HepG2 (cell line): Measurements from ENCODE around the gene XPNPEP1. TPM values are rescaled to one million over a fixed set of nuclear protein-coding genes. Genes with fewer than 3 reads are reported as not detected.

ENCODE experiments used
- ATAC-seq: fragments of 200-7000 bp; cut with Tn5 transposase; 3 replicates; pipeline ENCODE4 v1.9.1; 2020; ENCODE audit warnings: mild to moderate bottlenecking, moderate library complexity
- BruUV-seq: library from RNA; stranded (reverse); fragments of 400-500 nt; replicated peaks from 2 replicates; lab custom pipeline; 2021; lab: Mats Ljungman, UMichigan
- CTCF ChIA-PET: fragments of 300-600 bp; formaldehyde crosslinking; extraction: SDS; loops from one replicate; lab custom pipeline; 2021; ENCODE audit warnings: low total read pairs, inconsistent platforms, low intra/inter-chr PET ratio; lab: Yijun Ruan, JAX
- POLR2A ChIA-PET: fragments of 350-600 bp; sonication (Branson Sonifier 250); formaldehyde crosslinking; loops from one replicate; lab custom pipeline; 2020; ENCODE audit warnings: antibody characterized with exemption, inconsistent platforms; lab: Yijun Ruan, JAX
- DNase-seq: peaks from one replicate; pipeline ENCODE4 v3.0.0-alpha.2; 2015; ENCODE audit warnings: low spot score
- FAIRE-seq: peaks from 3 replicates; lab custom pipeline; 2011; peaks lifted over from hg19 to GRCh38; lab: Jason Lieb, UNC
- H2AFZ ChIP-seq: one replicate; pipeline ENCODE4 v1.6.1; 2011; ENCODE audit warnings: low read length, inconsistent platforms
- H3K27ac ChIP-seq: fragments of 300-600 bp; 3 replicates; pipeline ENCODE4 v1.8.0; 2011; ENCODE audit warnings: mixed run types, mild to moderate bottlenecking, mixed read lengths, low read length, inconsistent platforms; ENCODE audit not compliant: insufficient read depth; ENCODE audit errors: extremely low read length
- H3K27me3 ChIP-seq, 2 experiments: fragments of 200-600 bp in 1 of 2; 2 replicates in 1 of 2; 3 replicates in 1 of 2; pipeline versions ENCODE4 v1.6.0 to v1.8.0; 2011; ENCODE audit warnings: low read length in 2 of 2, mild to moderate bottlenecking in 2 of 2, moderate library complexity in 2 of 2, inconsistent platforms in 1 of 2; ENCODE audit not compliant: insufficient read depth in 2 of 2, control insufficient read depth in 1 of 2
- H3K36me3 ChIP-seq, 2 experiments: fragments of 200-600 bp in 1 of 2; replicated peaks in 1 of 2; 2 replicates in 1 of 2; 3 replicates in 1 of 2; pipeline versions ENCODE4 v1.5.1 to v1.8.0; 2011; ENCODE audit warnings: low read length in 2 of 2, inconsistent platforms in 1 of 2; ENCODE audit not compliant: insufficient read depth in 2 of 2, control insufficient read depth in 1 of 2
- H3K4me1 ChIP-seq: 2 replicates; pipeline ENCODE4 v1.5.1; 2012; ENCODE audit warnings: low read length, inconsistent platforms; ENCODE audit not compliant: insufficient read depth
- H3K4me2 ChIP-seq: 2 replicates; pipeline ENCODE4 v1.6.0; 2011; ENCODE audit warnings: low read depth, low read length, inconsistent platforms
- H3K4me3 ChIP-seq, 3 experiments: fragments of 200-600 bp in 1 of 3; sonication (generic), shearing (Covaris generic) in 1 of 3; replicated peaks in 1 of 3; 2 replicates each; pipeline ENCODE4 v1.5.1; 2011 to 2016; ENCODE audit warnings: low read length in 3 of 3, inconsistent platforms in 2 of 3, low read depth in 2 of 3, mild to moderate bottlenecking in 2 of 3, control low read depth in 1 of 3, mixed read lengths in 1 of 3; ENCODE audit not compliant: insufficient read depth in 1 of 3
- H3K79me2 ChIP-seq: one replicate; pipeline ENCODE4 v1.6.1; 2011; ENCODE audit warnings: low read length, inconsistent platforms; ENCODE audit not compliant: insufficient read depth
- H3K9ac ChIP-seq: 2 replicates; pipeline ENCODE4 v1.6.0; 2011; ENCODE audit warnings: mild to moderate bottlenecking, low read depth, low read length, inconsistent platforms; ENCODE audit not compliant: insufficient read depth
- H3K9me3 ChIP-seq: 2 replicates; pipeline ENCODE4 v1.5.1; 2012; ENCODE audit warnings: mild to moderate bottlenecking, low read length
- H4K20me1 ChIP-seq: 2 replicates; pipeline ENCODE4 v1.6.0; 2011; ENCODE audit warnings: inconsistent platforms, mild to moderate bottlenecking, low read length, moderate library complexity; ENCODE audit not compliant: insufficient read depth
- BRCA1 ChIP-seq: sonication (generic); formaldehyde crosslinking; IDR thresholded peaks from 2 replicates; pipeline ENCODE4 v1.4.0; 2020; ENCODE audit warnings: missing genetic modification reagents
- FOSL2 ChIP-seq: sonication (generic); formaldehyde crosslinking; IDR thresholded peaks from 2 replicates; pipeline ENCODE4 v1.4.0; 2020; ENCODE audit warnings: missing genetic modification reagents
- FOXM1 ChIP-seq: sonication (generic); formaldehyde crosslinking; IDR thresholded peaks from 2 replicates; pipeline ENCODE4 v1.5.0; 2020; ENCODE audit warnings: missing genetic modification reagents
- KDM1A ChIP-seq: IDR thresholded peaks from 2 replicates; pipeline ENCODE4 v1.6.1; 2016; ENCODE audit warnings: missing compliant biosample characterization
- MED13 ChIP-seq: sonication (generic); formaldehyde crosslinking; IDR thresholded peaks from 2 replicates; pipeline ENCODE4 v1.5.0; 2020; ENCODE audit warnings: missing genetic modification reagents
- MIXL1 ChIP-seq: IDR thresholded peaks from 2 replicates; pipeline ENCODE4 v1.6.1; 2016
- NFKBIZ ChIP-seq: IDR thresholded peaks from 2 replicates; pipeline ENCODE4 v1.6.1; 2018; ENCODE audit warnings: missing genetic modification reagents, missing compliant biosample characterization
- NRL ChIP-seq: sonication (generic); formaldehyde crosslinking; IDR thresholded peaks from 2 replicates; pipeline ENCODE4 v1.5.0; 2020; ENCODE audit warnings: missing genetic modification reagents, mild to moderate bottlenecking, moderate library complexity, borderline replicate concordance
- POLR2AphosphoS2 ChIP-seq: IDR thresholded peaks from 2 replicates; pipeline ENCODE4 v1.6.1; 2011; ENCODE audit warnings: low read depth, low read length, improper control_type of control experiment
- SOX13 ChIP-seq, 3 experiments: fragments of 450-650 bp in 1 of 3; sonication (generic) in 1 of 3; formaldehyde crosslinking in 1 of 3; IDR thresholded peaks in 2 of 3; conservative IDR thresholded peaks in 1 of 3; 2 replicates each; pipeline versions ENCODE4 v1.5.0 to v1.6.1; 2016 to 2020; ENCODE audit warnings: antibody characterized with exemption in 1 of 3, mild to moderate bottlenecking in 1 of 3, missing compliant biosample characterization in 1 of 3, missing genetic modification reagents in 1 of 3, moderate library complexity in 1 of 3
- SOX6 ChIP-seq, 2 experiments: fragments of 450-650 bp in 1 of 2; sonication (generic) in 1 of 2; formaldehyde crosslinking in 1 of 2; IDR thresholded peaks; 2 replicates each; pipeline versions ENCODE4 v1.4.0 to v1.6.1; 2017 to 2020; ENCODE audit warnings: antibody characterized with exemption in 1 of 2, mild to moderate bottlenecking in 1 of 2, missing genetic modification reagents in 1 of 2
- ZBTB1 ChIP-seq: sonication (generic); formaldehyde crosslinking; IDR thresholded peaks from 2 replicates; pipeline ENCODE4 v1.4.0; 2020; ENCODE audit warnings: missing genetic modification reagents, borderline replicate concordance
- ZC3H4 ChIP-seq: sonication (generic); formaldehyde crosslinking; IDR thresholded peaks from 2 replicates; pipeline ENCODE4 v1.4.0; 2020; ENCODE audit warnings: missing genetic modification reagents, borderline replicate concordance
- ZNF382 ChIP-seq: sonication (generic); formaldehyde crosslinking; IDR thresholded peaks from 2 replicates; pipeline ENCODE4 v1.5.0; 2020; ENCODE audit warnings: missing genetic modification reagents, mild to moderate bottlenecking, borderline replicate concordance
- ZNF607 ChIP-seq: sonication (generic); formaldehyde crosslinking; IDR thresholded peaks from 2 replicates; pipeline ENCODE4 v1.5.1; 2020; ENCODE audit warnings: missing genetic modification reagents, mild to moderate bottlenecking, borderline replicate concordance
- ZNF616 ChIP-seq: sonication (generic); formaldehyde crosslinking; IDR thresholded peaks from 2 replicates; pipeline ENCODE4 v1.5.0; 2020; ENCODE audit warnings: low read depth, mild to moderate bottlenecking, missing genetic modification reagents
- ZNF672 ChIP-seq: sonication (generic); formaldehyde crosslinking; IDR thresholded peaks from 2 replicates; pipeline ENCODE4 v1.8.1; 2022; ENCODE audit warnings: missing genetic modification reagents
- ZSCAN22 ChIP-seq: sonication (generic); formaldehyde crosslinking; IDR thresholded peaks from 2 replicates; pipeline ENCODE4 v1.4.0; 2020; ENCODE audit warnings: mild to moderate bottlenecking, missing genetic modification reagents
- WGBS: methylation state at CpG from one replicate; pipeline ENCODE4 v1.1.6; 2017; ENCODE audit warnings: low lambda C conversion rate; 5-methylcytosine and 5-hydroxymethylcytosine counted together
- in situ Hi-C: cut with HindIII; loops from 2 replicates; pipeline ENCODE4 v1.10.0; 2017; ENCODE audit warnings: low pct_unique_long_range_greater_than_20kb; ENCODE audit not compliant: extremely low pct_ligation_motif_present
- intact Hi-C: fragments of 100-400 bp; cut with micrococcal nuclease; formaldehyde crosslinking; loops from one replicate; pipeline ENCODE4 v1.10.0; 2022; ENCODE audit not compliant: unreplicated experiment
- polyA plus RNA-seq, 8 experiments: library from polyadenylated mRNA; depleted of rRNA in 3 of 8; stranded (reverse) in 7 of 8; unstranded in 1 of 8; fragments of >200 nt; fragmentation: Illumina TruSeq in 4 of 8; extraction: Trizol in 4 of 8; gene quantifications; 2 replicates each; pipeline versions ENCODE4 v1.2.1 to v1.2.3, GENCODE V29; 2011 to 2016; ENCODE audit warnings: low read depth in 4 of 8, missing spikeins in 1 of 8, mixed read lengths in 1 of 8; ENCODE audit not compliant: insufficient read depth in 1 of 8
- total RNA-seq, 5 experiments: library from RNA; depleted of rRNA; stranded (reverse); fragments of >200 nt; fragmentation: Illumina TruSeq; extraction: Trizol; gene quantifications; 2 replicates each; pipeline ENCODE4 v1.2.3, GENCODE V29; 2016; ENCODE audit warnings: low read depth in 1 of 5
- TF ChIP-seq, protein P1 (sequence below): IDR thresholded peaks from 2 replicates; pipeline ENCODE4 v1.6.1; 2016; ENCODE audit warnings: control low read depth
- TF ChIP-seq, protein P2 (sequence below): sonication (generic); formaldehyde crosslinking; IDR thresholded peaks from 2 replicates; pipeline ENCODE4 v1.5.0; 2020; ENCODE audit warnings: missing genetic modification reagents
- TF ChIP-seq, protein P3 (sequence below): sonication (generic); formaldehyde crosslinking; IDR thresholded peaks from 2 replicates; pipeline ENCODE4 v1.5.0; 2020; ENCODE audit warnings: missing genetic modification reagents
- TF ChIP-seq, protein P4 (sequence below): sonication (generic); formaldehyde crosslinking; conservative IDR thresholded peaks from 2 replicates; pipeline ENCODE4 v1.8.0; 2022; ENCODE audit warnings: missing genetic modification reagents

Gene XPNPEP1
- total and polyA plus RNA-seq, 2 of the 13 experiments (the other 11 are each of a cell fraction or from before 2014, with no cell fraction given) = 30.3 to 55.5 TPM

- no peak for TF ChIP-seq ZNF616 (CRISPR knock-in tag)
- no peak for TF ChIP-seq SOX6 (IDR thresholded peaks at IDR 0.05)
- TF ChIP-seq SOX6 (CRISPR knock-in tag; IDR thresholded peaks at IDR 0.05) = no peak
- no peak for TF ChIP-seq ZNF382 (CRISPR knock-in tag)
- no peak for TF ChIP-seq ZNF607 (CRISPR knock-in tag)
- TF ChIP-seq MED13 (CRISPR knock-in tag) = no peak
- no peak for TF ChIP-seq ZBTB1 (CRISPR knock-in tag)
- TF ChIP-seq SOX13 (IDR thresholded peaks at IDR 0.05) = no peak
- no peak for TF ChIP-seq SOX13 (CRISPR knock-in tag; conservative IDR thresholded peaks at IDR 0.05 in 1 of 2, IDR thresholded peaks at IDR 0.05 in 1 of 2)
- TF ChIP-seq KDM1A (CRISPR knock-in tag) = no peak
- no peak for TF ChIP-seq BRCA1 (CRISPR knock-in tag)
- TF ChIP-seq, protein P1, sequence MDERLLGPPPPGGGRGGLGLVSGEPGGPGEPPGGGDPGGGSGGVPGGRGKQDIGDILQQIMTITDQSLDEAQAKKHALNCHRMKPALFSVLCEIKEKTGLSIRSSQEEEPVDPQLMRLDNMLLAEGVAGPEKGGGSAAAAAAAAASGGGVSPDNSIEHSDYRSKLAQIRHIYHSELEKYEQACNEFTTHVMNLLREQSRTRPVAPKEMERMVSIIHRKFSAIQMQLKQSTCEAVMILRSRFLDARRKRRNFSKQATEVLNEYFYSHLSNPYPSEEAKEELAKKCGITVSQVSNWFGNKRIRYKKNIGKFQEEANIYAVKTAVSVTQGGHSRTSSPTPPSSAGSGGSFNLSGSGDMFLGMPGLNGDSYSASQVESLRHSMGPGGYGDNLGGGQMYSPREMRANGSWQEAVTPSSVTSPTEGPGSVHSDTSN = no peak
- TF ChIP-seq, protein P2, sequence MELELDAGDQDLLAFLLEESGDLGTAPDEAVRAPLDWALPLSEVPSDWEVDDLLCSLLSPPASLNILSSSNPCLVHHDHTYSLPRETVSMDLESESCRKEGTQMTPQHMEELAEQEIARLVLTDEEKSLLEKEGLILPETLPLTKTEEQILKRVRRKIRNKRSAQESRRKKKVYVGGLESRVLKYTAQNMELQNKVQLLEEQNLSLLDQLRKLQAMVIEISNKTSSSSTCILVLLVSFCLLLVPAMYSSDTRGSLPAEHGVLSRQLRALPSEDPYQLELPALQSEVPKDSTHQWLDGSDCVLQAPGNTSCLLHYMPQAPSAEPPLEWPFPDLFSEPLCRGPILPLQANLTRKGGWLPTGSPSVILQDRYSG (CRISPR knock-in tag) = no peak
- no peak for TF ChIP-seq FOSL2 (CRISPR knock-in tag)
Observed at GRCh38 chr10:109831846-109832245, 91.5 kb downstream of the XPNPEP1 start (continued).

- Histone ChIP-seq H3K4me3 (no peak overlapping the region), H3K4me2 (no peak overlapping the region), H4K20me1 (no peaks in the 10 kb centered on the region), H2AFZ (no peak overlapping the region), H3K36me3 (no peaks in the 10 kb centered on the region), H3K9me3 (no peaks in the 10 kb centered on the region), H3K27me3 (no peaks in the 10 kb centered on the region), H3K79me2 (no peaks in the 10 kb centered on the region), H3K4me1 (no peaks in the 10 kb centered on the region), H3K27ac (no peak overlapping the region), H3K9ac (no peak overlapping the region)
- CTCF ChIA-PET = no interaction called here
- no peak for DNase-seq
- in situ Hi-C loops (no loop called here), intact Hi-C loops (no loop called here)
- POLR2A ChIA-PET = no interaction called here
- no peak for FAIRE-seq
- ATAC-seq = no peak
- BruUV-seq = no TSS peak
- 0% methylated on average over 1 of the region's 1 CpG for WGBS
- no peak for TF ChIP-seq ZC3H4 (CRISPR knock-in tag)
- no peak for TF ChIP-seq MIXL1
- TF ChIP-seq ZNF672 (CRISPR knock-in tag) = no peak
- no peak for TF ChIP-seq ZSCAN22
- TF ChIP-seq, protein P3, sequence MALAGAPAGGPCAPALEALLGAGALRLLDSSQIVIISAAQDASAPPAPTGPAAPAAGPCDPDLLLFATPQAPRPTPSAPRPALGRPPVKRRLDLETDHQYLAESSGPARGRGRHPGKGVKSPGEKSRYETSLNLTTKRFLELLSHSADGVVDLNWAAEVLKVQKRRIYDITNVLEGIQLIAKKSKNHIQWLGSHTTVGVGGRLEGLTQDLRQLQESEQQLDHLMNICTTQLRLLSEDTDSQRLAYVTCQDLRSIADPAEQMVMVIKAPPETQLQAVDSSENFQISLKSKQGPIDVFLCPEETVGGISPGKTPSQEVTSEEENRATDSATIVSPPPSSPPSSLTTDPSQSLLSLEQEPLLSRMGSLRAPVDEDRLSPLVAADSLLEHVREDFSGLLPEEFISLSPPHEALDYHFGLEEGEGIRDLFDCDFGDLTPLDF (CRISPR knock-in tag) = no peak
- no peak for TF ChIP-seq POLR2AphosphoS2
- no peak for TF ChIP-seq NRL (CRISPR knock-in tag)
- no peak for TF ChIP-seq FOXM1
- TF ChIP-seq, protein P4, sequence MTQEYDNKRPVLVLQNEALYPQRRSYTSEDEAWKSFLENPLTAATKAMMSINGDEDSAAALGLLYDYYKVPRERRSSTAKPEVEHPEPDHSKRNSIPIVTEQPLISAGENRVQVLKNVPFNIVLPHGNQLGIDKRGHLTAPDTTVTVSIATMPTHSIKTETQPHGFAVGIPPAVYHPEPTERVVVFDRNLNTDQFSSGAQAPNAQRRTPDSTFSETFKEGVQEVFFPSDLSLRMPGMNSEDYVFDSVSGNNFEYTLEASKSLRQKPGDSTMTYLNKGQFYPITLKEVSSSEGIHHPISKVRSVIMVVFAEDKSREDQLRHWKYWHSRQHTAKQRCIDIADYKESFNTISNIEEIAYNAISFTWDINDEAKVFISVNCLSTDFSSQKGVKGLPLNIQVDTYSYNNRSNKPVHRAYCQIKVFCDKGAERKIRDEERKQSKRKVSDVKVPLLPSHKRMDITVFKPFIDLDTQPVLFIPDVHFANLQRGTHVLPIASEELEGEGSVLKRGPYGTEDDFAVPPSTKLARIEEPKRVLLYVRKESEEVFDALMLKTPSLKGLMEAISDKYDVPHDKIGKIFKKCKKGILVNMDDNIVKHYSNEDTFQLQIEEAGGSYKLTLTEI (CRISPR knock-in tag) = no peak
- no peak for TF ChIP-seq NFKBIZ (CRISPR knock-in tag)
Observed at GRCh38 chr10:109824206-109824605, 99.1 kb downstream of the XPNPEP1 start.
